ENCODE measurements around the gene MCM9.
"Not testable (repeated sequence)": the region's sequence is repeated elsewhere in the genome, so short reads cannot be mapped to it uniquely, and the experiment has no call there.

MCM9 gene

GRCh38 chr6:118800394-118801071, 134.4 kb downstream of the MCM9 start:
- DNase-seq (ENCODE audit: low read depth), result peak; percentile 80

GRCh38 chr6:118799826-118800225, 135.1 kb downstream of the MCM9 start:
- no peak for DNase-seq (ENCODE audit: low read depth)

GRCh38 chr6:118796548-118796947, 138.4 kb downstream of the MCM9 start:
- not testable (repeated sequence) for DNase-seq (ENCODE audit: low read depth)

GRCh38 chr6:118791499-118791898, 143.5 kb downstream of the MCM9 start:
- DNase-seq (ENCODE audit: low read depth), result no peak

GRCh38 chr6:118789954-118790353, 145.0 kb downstream of the MCM9 start:
- DNase-seq (ENCODE audit: low read depth), result no peak

GRCh38 chr6:118789419-118789818, 145.5 kb downstream of the MCM9 start:
- no peak for DNase-seq (ENCODE audit: low read depth)

- DNase-seq (ENCODE audit: low read depth), result no peak
Measured at GRCh38 chr6:118788702-118789101, 146.3 kb downstream of the MCM9 start.

GRCh38 chr6:118787724-118788423, 147.1 kb downstream of the MCM9 start:
- DNase-seq (ENCODE audit: low read depth), result peak; percentile 32

- DNase-seq (ENCODE audit: low read depth), result no peak
Measured at GRCh38 chr6:118786596-118787453, 148.1 kb downstream of the MCM9 start.

GRCh38 chr6:118785601-118786000, 149.4 kb downstream of the MCM9 start:
- DNase-seq (ENCODE audit: low read depth), result no peak

GRCh38 chr6:118784641-118785164, 150.3 kb downstream of the MCM9 start:
- no peak for DNase-seq (ENCODE audit: low read depth)

GRCh38 chr6:118783931-118784550, 150.9 kb downstream of the MCM9 start:
- no peak for DNase-seq (ENCODE audit: low read depth)

- DNase-seq (ENCODE audit: low read depth), result no peak
Measured at GRCh38 chr6:118782651-118783050, 152.3 kb downstream of the MCM9 start.

GRCh38 chr6:118781897-118782296, 153.1 kb downstream of the MCM9 start:
- DNase-seq (ENCODE audit: low read depth), result no peak

- DNase-seq (ENCODE audit: low read depth), result no peak
Measured at GRCh38 chr6:118780668-118781067, 154.3 kb downstream of the MCM9 start.

GRCh38 chr6:118776607-118777549, 158.1 kb downstream of the MCM9 start:
- peak; percentile 76 for DNase-seq (ENCODE audit: low read depth)

- no peak for DNase-seq (ENCODE audit: low read depth)
Measured at GRCh38 chr6:118775381-118775780, 159.6 kb downstream of the MCM9 start.

- peak; percentile 47 for DNase-seq (ENCODE audit: low read depth)
Measured at GRCh38 chr6:118774581-118774980, 160.4 kb downstream of the MCM9 start.

GRCh38 chr6:118772886-118773285, 162.1 kb downstream of the MCM9 start:
- no peak for DNase-seq (ENCODE audit: low read depth)

- no peak for DNase-seq (ENCODE audit: low read depth)
Measured at GRCh38 chr6:118771253-118771652, 163.7 kb downstream of the MCM9 start.

- no peak for DNase-seq (ENCODE audit: low read depth)
Measured at GRCh38 chr6:118770835-118771234, 164.1 kb downstream of the MCM9 start.

All from stromal cell of bone marrow (primary cell).